ENCODE measurements around the gene CD27.

DNA sequence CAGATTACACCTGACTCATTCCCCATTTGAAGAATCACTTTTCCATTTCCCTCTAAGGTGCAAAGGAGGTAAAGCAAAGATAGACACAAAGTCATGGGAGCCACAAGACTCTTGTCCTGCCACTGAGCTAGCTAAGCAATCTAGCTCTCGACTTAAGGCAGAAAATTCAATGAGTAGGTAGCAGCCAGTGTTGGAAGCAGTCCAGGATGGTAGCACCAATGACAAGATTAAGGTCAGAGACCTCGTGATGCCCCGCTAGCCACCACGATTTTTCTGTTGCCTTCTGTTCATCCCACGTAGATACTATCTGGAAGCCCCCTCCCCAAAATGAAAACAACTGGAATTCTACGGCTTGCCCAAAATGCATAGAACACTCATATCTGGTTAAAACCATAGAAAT lies 24.3 kb downstream of the CD27 start:
- TF ChIP-seq, protein P1, sequence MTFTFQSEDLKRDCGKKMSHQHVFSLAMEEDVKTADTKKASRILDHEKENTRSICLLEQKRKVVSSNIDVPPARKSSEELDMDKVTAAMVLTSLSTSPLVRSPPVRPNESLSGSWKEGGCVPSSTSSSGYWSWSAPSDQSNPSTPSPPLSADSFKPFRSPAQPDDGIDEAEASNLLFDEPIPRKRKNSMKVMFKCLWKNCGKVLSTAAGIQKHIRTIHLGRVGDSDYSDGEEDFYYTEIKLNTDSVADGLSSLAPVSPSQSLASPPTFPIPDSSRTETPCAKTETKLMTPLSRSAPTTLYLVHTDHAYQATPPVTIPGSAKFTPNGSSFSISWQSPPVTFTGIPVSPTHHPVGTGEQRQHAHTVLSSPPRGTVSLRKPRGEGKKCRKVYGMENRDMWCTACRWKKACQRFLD (tag by site-specific recombination; IDR thresholded peaks at IDR 0.05), result no peak
- TF ChIP-seq ZNF530 (tag by site-specific recombination; IDR thresholded peaks at IDR 0.05; ENCODE audit: low read depth) (no peak), SP3 (tag by site-specific recombination; IDR thresholded peaks at IDR 0.05) (no peak), KLF16 (tag by site-specific recombination; IDR thresholded peaks at IDR 0.05) (no peak), YY2 (tag by site-specific recombination; IDR thresholded peaks at IDR 0.05) (no peak), ZNF707 (tag by site-specific recombination; IDR thresholded peaks at IDR 0.05) (no peak)
- TF ChIP-seq, protein P2, sequence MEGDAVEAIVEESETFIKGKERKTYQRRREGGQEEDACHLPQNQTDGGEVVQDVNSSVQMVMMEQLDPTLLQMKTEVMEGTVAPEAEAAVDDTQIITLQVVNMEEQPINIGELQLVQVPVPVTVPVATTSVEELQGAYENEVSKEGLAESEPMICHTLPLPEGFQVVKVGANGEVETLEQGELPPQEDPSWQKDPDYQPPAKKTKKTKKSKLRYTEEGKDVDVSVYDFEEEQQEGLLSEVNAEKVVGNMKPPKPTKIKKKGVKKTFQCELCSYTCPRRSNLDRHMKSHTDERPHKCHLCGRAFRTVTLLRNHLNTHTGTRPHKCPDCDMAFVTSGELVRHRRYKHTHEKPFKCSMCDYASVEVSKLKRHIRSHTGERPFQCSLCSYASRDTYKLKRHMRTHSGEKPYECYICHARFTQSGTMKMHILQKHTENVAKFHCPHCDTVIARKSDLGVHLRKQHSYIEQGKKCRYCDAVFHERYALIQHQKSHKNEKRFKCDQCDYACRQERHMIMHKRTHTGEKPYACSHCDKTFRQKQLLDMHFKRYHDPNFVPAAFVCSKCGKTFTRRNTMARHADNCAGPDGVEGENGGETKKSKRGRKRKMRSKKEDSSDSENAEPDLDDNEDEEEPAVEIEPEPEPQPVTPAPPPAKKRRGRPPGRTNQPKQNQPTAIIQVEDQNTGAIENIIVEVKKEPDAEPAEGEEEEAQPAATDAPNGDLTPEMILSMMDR (tag by site-specific recombination; IDR thresholded peaks at IDR 0.05), result no peak
- TF ChIP-seq, protein P3, sequence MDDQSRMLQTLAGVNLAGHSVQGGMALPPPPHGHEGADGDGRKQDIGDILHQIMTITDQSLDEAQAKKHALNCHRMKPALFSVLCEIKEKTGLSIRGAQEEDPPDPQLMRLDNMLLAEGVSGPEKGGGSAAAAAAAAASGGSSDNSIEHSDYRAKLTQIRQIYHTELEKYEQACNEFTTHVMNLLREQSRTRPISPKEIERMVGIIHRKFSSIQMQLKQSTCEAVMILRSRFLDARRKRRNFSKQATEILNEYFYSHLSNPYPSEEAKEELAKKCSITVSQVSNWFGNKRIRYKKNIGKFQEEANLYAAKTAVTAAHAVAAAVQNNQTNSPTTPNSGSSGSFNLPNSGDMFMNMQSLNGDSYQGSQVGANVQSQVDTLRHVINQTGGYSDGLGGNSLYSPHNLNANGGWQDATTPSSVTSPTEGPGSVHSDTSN (CRISPR knock-in tag; IDR thresholded peaks at IDR 0.05), result no peak
- TF ChIP-seq, protein P4, sequence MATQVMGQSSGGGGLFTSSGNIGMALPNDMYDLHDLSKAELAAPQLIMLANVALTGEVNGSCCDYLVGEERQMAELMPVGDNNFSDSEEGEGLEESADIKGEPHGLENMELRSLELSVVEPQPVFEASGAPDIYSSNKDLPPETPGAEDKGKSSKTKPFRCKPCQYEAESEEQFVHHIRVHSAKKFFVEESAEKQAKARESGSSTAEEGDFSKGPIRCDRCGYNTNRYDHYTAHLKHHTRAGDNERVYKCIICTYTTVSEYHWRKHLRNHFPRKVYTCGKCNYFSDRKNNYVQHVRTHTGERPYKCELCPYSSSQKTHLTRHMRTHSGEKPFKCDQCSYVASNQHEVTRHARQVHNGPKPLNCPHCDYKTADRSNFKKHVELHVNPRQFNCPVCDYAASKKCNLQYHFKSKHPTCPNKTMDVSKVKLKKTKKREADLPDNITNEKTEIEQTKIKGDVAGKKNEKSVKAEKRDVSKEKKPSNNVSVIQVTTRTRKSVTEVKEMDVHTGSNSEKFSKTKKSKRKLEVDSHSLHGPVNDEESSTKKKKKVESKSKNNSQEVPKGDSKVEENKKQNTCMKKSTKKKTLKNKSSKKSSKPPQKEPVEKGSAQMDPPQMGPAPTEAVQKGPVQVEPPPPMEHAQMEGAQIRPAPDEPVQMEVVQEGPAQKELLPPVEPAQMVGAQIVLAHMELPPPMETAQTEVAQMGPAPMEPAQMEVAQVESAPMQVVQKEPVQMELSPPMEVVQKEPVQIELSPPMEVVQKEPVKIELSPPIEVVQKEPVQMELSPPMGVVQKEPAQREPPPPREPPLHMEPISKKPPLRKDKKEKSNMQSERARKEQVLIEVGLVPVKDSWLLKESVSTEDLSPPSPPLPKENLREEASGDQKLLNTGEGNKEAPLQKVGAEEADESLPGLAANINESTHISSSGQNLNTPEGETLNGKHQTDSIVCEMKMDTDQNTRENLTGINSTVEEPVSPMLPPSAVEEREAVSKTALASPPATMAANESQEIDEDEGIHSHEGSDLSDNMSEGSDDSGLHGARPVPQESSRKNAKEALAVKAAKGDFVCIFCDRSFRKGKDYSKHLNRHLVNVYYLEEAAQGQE (tag by site-specific recombination; IDR thresholded peaks at IDR 0.05), result no peak
